Measurements from ENCODE around the gene LRRC31.

The LRRC31 gene

DNA sequence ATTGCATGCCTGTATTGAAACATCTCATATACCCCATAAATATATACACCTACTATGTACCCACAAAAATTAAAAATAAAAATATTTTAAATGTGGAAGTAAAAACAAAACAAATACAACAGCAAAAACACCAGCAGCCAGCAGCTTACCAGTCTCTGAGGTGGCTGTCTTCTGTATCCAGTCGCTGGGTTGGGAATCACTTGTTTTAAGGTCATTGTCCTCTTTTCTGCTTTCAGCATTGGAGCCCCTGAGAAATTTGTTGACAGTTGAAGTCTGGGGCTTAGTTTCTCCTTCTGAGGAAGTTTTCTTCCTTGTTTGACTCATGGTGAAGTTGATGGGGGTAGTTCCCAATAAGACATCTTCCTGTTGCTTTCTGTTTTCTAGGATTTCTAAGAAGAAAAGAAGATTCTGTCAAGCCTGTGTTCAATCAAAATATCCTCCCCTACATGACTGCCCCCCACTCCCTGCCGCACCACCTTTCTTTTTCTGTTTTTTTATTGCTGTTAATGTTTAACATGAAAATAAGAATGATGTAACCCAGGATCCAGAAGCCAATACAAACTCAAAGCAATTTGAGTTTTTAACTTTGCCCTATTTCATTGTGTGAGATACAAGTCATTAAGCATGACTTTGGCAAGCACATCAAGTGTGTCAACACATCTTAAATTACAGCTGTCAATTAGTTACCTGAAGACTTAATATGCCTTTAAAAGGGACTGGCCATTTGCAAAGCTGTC lies at the start of gene LRRC31:
Gene LRRC31, minus strand, starts transcription at position 452 of the 737 bp plus-strand sequence. Its CDS starts 128 bp downstream, at position 324.
- DNase-seq, result peak; percentile 21 to 26 (median 26)

GRCh38 chr3:169914321-169914720 lies 44.6 kb upstream of the LRRC31 start:
- DNase-seq, result peak; percentile 63 to 65 (median 64)

DNA sequence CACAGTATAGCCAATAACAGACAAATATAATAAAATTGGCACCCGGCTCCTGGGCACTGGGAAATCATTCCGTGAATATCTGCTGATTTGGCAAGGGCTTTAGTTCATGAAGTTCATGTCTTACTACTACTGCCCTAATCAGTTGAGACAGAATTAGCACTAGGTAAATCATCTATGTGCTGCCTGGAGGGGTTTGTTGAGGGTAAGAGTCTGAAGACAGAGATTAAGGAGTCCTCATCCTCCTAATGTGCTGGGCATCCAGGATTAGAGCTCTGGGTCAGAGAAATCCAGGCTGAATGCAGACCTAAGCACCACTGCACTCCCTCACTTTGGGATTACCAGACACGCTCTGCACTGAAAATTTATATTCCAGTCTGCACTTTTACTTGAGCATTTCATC lies 43.6 kb upstream of the LRRC31 start:
- DNase-seq, result no peak

- no peak for DNase-seq
Observed at GRCh38 chr3:169911272-169911671, 41.5 kb upstream of the LRRC31 start, which contains the start of gene SAMD7. TSS of gene SAMD7 (plus strand) at chr3:169911572. CDS start at chr3:169919499, 7,927 bp downstream.

DNA sequence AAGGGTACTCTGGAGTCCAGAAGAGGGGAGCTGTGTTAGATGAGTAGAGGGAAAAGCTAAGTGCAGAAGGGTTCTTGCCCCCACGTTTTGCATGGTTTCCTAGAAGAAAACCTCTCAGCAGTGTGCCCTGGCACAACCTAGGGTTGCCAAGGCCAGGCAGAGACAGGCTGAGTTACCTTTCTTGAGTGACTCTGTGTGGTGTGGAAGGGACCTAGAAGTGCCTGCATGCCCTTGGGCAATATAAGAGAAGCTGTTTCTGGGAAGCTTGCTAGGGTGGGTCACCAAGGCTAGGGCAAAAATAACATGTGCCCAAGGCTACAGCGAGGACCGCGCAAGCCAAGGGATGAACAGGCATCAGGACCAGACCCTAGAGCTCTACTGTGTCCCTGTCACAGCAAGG lies 38.2 kb upstream of the LRRC31 start:
- no peak for DNase-seq

DNA sequence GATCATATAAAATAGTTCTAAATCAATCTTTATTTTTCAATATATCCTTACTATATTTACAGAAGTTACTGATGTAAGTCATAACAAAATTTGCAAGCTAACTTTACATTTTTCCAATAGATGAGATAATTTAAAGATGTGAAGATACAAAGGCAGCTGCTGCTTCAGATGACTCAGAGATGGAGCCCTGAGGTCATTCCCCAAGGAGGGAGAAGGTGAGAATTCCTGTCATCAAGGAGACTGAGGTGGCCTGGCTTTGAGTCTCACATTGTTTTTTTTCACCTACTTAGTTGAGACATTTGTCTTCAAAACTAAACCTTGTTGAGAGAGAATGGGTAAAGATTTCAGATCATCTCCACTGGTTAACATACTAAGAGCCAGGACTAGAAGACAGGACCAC lies 37.7 kb upstream of the LRRC31 start:
- DNase-seq, result peak in 1 of 3 donors; percentile 6

DNA sequence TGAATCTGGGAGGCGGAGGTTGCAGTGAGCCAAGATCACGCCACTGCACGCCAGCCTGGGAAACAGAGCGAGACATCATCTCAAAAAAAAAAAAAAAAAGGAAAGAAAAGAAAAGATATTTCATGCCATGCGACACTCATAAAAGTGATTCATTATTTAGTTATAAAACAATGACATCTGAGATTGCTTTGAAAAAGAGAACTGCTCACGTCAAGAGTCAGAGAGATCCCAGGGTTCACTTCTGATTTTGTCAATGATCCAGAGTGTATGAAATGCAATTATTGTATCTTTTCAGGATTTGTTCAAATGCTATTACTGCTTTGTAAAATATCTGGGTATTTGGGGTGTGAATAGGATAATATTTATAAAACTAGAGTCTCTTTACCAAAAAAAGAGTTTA lies 35.7 kb upstream of the LRRC31 start:
- DNase-seq, result no peak

GRCh38 chr3:169901453-169901852 lies 31.7 kb upstream of the LRRC31 start:
- DNase-seq, result no peak

GRCh38 chr3:169897284-169897683 lies 27.5 kb upstream of the LRRC31 start:
- DNase-seq, result no peak

- no peak for DNase-seq
Observed at GRCh38 chr3:169895072-169895471, 25.3 kb upstream of the LRRC31 start.

- no peak for DNase-seq
Observed at GRCh38 chr3:169894110-169894509, 24.4 kb upstream of the LRRC31 start.

- no peak for DNase-seq
Observed at GRCh38 chr3:169891886-169892285, 22.2 kb upstream of the LRRC31 start.

- DNase-seq, result no peak
Observed at GRCh38 chr3:169886671-169887070, 16.9 kb upstream of the LRRC31 start.

GRCh38 chr3:169880576-169881250 lies 11.0 kb upstream of the LRRC31 start:
- DNase-seq, result no peak

GRCh38 chr3:169879845-169880575 lies 10.3 kb upstream of the LRRC31 start:
- no peak for DNase-seq

GRCh38 chr3:169879013-169879557 lies 9.3 kb upstream of the LRRC31 start:
- DNase-seq, result no peak

DNA sequence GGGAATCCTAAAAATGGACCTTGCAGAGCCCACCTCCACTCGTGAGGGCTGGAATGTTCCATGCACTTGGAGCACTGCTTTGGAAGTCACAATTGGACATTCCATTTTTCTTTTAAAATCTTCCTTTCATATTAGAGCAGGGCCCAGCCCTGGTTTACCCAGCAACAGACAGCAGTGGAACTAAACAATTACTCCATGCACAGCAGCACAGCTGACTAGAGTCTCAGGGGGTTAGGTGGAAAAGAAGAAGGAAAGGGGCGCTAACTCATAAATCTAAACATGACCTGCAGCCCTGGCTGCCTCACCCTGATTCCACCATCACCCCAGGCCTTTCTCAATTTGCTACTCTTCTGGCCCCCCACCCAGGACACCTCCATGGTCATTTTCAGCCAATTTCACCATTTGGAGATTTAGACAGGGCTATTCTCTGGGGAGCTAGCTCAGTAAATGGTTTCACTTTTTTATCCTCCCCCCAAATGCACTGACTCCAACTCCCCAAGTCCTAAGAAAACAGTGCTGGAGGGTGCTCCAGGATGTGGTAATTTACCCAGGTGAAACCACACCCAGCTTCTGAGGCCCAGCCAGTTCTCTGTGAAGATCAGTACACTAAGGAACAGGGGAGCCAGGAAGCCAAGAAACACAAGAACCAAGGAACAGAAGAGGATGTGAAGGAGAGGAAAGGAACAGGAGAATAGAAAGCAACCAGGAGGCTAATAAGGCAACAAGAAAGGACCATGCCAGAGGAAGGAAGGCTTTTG lies 1.6 kb upstream of the LRRC31 start:
- DNase-seq, result no peak

DNA sequence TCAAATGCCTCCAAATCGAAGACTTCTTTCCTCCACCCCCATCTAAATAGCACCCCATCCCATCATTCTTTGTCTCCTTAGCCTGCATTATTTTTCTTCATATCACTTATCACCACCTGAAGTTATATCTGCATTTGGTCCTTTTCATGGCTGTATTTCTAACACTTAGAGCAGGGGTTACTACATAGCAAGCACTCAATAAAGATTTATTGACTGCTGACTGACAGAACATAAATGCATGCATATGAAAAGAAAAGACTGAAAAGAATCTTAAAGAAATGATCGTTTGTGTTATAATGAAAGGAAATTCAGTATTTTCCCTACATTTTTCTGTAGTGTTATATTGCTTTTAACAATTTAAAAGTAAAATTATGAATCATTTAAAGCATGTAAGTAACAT lies 1.4 kb downstream of the LRRC31 start:
- DNase-seq, result no peak

DNA sequence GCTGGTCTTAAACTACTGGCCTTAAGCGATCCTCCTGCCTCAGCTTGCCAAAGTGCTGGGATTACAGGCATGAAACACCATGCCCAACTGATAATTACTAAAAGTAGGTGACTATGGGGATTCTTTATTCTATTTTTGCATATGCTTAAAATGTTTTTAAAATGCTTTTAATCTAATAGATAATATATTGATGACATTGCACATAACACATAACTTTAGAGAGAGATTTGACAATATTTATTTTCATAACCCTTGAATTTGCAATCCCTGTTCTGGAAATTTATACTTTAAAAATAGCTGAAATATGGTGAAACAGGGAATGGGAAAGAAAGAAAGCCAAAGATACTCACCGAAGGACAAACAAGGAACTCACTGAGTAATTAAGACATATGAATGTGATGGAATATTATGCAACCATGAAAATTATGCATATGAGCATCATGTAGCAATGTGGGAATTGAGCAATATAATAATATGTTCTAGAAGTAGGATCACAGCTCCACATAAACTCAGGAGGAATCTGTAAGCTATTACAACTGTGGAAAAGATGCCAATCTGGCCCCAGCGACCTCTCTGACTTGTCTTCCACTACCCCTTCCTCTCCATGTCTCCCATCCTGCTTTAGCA lies 2.0 kb downstream of the LRRC31 start:
- no peak for DNase-seq

DNA sequence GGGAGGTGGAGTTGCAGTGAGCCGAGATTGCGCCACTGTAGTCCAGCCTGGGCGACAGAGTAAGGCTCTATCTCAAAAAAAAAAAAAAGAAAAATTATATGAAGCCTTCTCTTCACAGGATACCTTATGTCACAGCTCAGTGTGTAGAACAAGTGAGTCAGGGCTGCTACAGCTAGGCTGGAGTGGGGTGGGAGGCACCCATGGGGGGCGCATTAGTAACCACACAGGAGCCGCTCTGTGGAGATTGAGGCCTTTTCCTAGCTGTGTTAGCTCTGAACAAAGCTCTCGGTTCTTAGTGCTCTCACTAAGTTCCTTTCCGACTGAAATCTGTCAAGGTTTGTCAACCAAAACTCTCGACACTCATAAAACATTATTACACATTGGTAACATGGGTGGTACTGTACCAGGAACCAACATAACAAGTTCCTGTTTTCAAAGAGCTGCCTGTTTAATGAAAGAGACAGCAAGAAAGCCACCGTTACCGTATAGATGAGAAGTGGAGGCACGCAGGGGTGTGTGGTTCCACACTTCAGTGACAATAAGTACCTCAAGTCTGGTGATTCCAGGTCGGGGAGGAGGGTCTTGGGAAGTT lies 4.5 kb downstream of the LRRC31 start:
- DNase-seq, result peak; percentile 17 to 67 (median 60)

GRCh38 chr3:169864270-169864669 lies 5.5 kb downstream of the LRRC31 start:
- no peak for DNase-seq

DNA sequence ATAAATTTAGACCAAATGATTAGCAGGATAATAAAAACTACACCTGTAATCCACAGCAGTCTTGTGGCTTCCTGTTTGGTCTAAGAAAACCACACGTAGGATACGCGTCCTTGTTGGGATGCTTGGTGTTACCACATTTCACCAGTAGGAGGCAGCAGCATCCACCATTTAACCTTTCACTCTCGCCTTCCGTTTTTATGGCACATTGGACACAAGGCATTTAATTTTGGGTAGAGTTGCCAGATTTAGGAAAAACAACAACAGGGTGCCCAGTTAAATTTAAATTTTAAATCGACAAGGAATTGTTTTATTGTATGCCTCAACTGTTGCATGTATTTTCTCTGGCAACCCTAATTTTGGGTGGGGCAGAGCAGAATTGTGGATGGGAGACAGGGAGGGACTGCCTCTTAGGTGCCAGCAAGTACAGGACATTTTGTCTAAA lies 6.3 kb downstream of the LRRC31 start:
- peak; percentile 79 to 86 (median 81) for DNase-seq

Measured in suppressor macrophage treated with lipopolysaccharide for 1 hour (primary cell).